HL-60 (cell line): ENCODE results near the gene UGT1A4.

ENCODE experiments used
- DNase-seq, 2 experiments: peaks; one replicate each; pipeline ENCODE4 v3.0.0-alpha.2; 2010 to 2020; ENCODE audit warnings: low read depth in 1 of 2, low spot score in 1 of 2
- H3K27ac ChIP-seq: fragments of 250-450 bp; sonication (Bioruptor Pico); replicated peaks from 2 replicates; pipeline ENCODE4 v1.5.1; 2020; ENCODE audit warnings: mild to moderate bottlenecking, moderate library complexity
- H3K27me3 ChIP-seq: fragments of 250-450 bp; sonication (Bioruptor Pico); 2 replicates; pipeline ENCODE4 v1.5.1; 2021; ENCODE audit warnings: mild to moderate bottlenecking, moderate library complexity; ENCODE audit not compliant: insufficient read depth, poor library complexity, severe bottlenecking
- H3K4me3 ChIP-seq: replicated peaks from 2 replicates; pipeline ENCODE4 v1.5.1; 2011; ENCODE audit warnings: mild to moderate bottlenecking, control low read depth, low read length; ENCODE audit not compliant: insufficient read depth
- GABPA ChIP-seq: IDR thresholded peaks from 2 replicates; pipeline ENCODE4 v1.6.1; 2012; ENCODE audit warnings: low read depth
- POLR2AphosphoS5 ChIP-seq: IDR thresholded peaks from 2 replicates; pipeline ENCODE4 v1.6.1; 2012; ENCODE audit warnings: low read depth
- REST ChIP-seq: IDR thresholded peaks from 2 replicates; pipeline ENCODE4 v1.6.1; 2012; ENCODE audit warnings: low read depth; ENCODE audit not compliant: insufficient replicate concordance
- SPI1 ChIP-seq: IDR thresholded peaks from 2 replicates; pipeline ENCODE4 v1.6.1; 2012; ENCODE audit warnings: low read depth, mild to moderate bottlenecking, borderline replicate concordance
- TF ChIP-seq, protein P1 (sequence below): IDR thresholded peaks from one replicate; pipeline ENCODE4 v1.5.1; 2011; ENCODE audit warnings: low read length, control low read depth, inconsistent platforms; ENCODE audit not compliant: insufficient read depth

UGT1A4 gene

DNA sequence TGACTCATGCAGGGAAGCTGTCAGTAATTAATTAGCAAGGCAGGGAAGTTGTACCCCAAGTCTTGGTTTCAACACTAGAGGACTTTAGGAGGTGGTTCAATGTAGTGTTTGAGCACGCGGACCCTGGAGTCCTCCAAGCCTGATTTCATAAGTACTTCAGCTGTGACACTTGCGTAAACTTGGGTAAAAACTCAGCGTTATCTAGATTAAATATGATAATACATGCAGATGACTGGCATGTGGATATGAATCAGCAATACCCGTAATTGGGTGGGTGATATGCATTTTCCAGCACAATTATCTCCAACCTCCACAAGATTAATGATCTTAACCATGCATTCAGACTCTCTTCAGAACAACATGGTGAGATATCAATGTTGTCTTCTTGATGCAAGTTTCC lies 31.6 kb upstream of the UGT1A4 start:
- peak in 1 of 2 experiments; percentile 13 for DNase-seq
- no peak for TF ChIP-seq POLR2AphosphoS5
- no peak for TF ChIP-seq GABPA
- TF ChIP-seq, protein P1, sequence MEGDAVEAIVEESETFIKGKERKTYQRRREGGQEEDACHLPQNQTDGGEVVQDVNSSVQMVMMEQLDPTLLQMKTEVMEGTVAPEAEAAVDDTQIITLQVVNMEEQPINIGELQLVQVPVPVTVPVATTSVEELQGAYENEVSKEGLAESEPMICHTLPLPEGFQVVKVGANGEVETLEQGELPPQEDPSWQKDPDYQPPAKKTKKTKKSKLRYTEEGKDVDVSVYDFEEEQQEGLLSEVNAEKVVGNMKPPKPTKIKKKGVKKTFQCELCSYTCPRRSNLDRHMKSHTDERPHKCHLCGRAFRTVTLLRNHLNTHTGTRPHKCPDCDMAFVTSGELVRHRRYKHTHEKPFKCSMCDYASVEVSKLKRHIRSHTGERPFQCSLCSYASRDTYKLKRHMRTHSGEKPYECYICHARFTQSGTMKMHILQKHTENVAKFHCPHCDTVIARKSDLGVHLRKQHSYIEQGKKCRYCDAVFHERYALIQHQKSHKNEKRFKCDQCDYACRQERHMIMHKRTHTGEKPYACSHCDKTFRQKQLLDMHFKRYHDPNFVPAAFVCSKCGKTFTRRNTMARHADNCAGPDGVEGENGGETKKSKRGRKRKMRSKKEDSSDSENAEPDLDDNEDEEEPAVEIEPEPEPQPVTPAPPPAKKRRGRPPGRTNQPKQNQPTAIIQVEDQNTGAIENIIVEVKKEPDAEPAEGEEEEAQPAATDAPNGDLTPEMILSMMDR, result no peak
- no peak for TF ChIP-seq REST
- TF ChIP-seq SPI1, result no peak
- H3K27me3 ChIP-seq, result no peaks in the 10 kb centered on the region
- no peak overlapping the region for H3K4me3 ChIP-seq
- H3K27ac ChIP-seq, result no peak overlapping the region

DNA sequence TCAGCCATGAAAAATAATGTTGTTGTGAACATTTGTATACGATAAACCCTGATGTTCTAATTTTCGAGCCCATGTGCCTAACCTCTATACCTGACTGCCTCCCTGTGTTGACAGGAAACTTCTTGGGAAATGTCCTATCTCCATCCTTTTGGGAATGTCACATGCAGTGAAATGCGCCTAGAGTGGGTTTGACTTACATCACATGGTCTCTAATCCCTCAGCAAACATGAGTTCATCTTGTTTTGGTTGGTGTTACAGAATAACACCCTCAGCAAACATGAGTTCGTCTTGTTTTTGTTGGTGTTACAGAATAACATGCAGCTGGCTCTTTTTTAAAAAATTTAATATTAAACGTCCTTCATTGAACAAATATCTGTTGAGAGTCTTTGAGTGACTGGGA lies 30.2 kb upstream of the UGT1A4 start:
- Histone ChIP-seq H3K27ac (no peak overlapping the region), H3K27me3 (no peaks in the 10 kb centered on the region), H3K4me3 (no peak overlapping the region)
- no peak for DNase-seq
- TF ChIP-seq, protein P1, result no peak
- TF ChIP-seq REST, result no peak
- no peak for TF ChIP-seq GABPA
- TF ChIP-seq SPI1, result no peak
- TF ChIP-seq POLR2AphosphoS5, result no peak

GRCh38 chr2:233689031-233689430 lies 29.5 kb upstream of the UGT1A4 start:
- Histone ChIP-seq H3K4me3 (no peak overlapping the region), H3K27me3 (no peaks in the 10 kb centered on the region), H3K27ac (no peak overlapping the region)
- TF ChIP-seq SPI1, result peak; percentile 70; the same call in 1 of the 2 replicates
- no peak for TF ChIP-seq POLR2AphosphoS5
- no peak for DNase-seq

DNA sequence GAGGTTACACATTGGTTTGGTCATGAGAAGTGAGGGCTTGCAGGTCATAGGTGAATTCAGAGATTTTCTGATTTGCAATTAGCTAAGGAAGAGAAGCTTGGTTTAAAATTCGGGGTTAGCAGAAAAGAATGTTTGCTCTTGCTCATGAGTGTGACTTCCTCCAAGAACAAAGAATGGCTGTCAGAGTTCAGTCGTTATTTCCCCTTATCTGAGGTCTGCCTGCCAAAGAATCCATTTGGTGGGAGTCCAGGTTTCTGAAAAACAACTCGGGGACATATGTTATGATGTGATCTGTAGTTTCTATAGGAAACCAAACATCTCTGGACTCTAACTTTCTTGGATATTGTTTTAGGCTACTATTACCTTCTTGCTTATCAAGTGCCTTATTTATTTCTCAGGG lies 29.0 kb upstream of the UGT1A4 start:
- no peak overlapping the region for H3K27ac ChIP-seq
- TF ChIP-seq, protein P1, result no peak
- TF ChIP-seq GABPA (no peak), SPI1 (no peak), REST (no peak), POLR2AphosphoS5 (no peak)
- no peaks in the 10 kb centered on the region for H3K27me3 ChIP-seq
- no peak overlapping the region for H3K4me3 ChIP-seq
- DNase-seq, result no peak
